C4-2B (cell line): ENCODE measurements around the gene PRSS38.

Experiments
- CTCF ChIP-seq: fragments of 450-650 bp; conservative IDR thresholded peaks from 2 replicates; pipeline ENCODE4 v1.5.1; 2017; ENCODE audit warnings: mild to moderate bottlenecking
- ZFX ChIP-seq: fragments of 450-650 bp; IDR thresholded peaks from 2 replicates; pipeline ENCODE4 v1.6.1; 2017

GRCh38 chr1:227797144-227797543, 18.3 kb upstream of the PRSS38 start:
- TF ChIP-seq CTCF (no peak), ZFX (no peak)
